Neural progenitor cell (in vitro differentiated cells): ENCODE data around the gene ERVMER34-1.

ENCODE experiments used
- CTCF ChIP-seq: fragments of 200-600 bp; sonication (generic); IDR thresholded peaks from 2 replicates; pipeline ENCODE4 v1.5.1; 2017; ENCODE audit warnings: antibody characterized with exemption, mild to moderate bottlenecking
- EZH2 ChIP-seq: fragments of 200-600 bp; sonication (generic); IDR thresholded peaks from 2 replicates; pipeline ENCODE4 v1.6.1; 2017; ENCODE audit warnings: antibody characterized with exemption, mild to moderate bottlenecking, moderate library complexity
- EZH2phosphoT487 ChIP-seq: fragments of 200-600 bp; sonication (generic); IDR thresholded peaks from 2 replicates; pipeline ENCODE4 v1.6.1; 2017; ENCODE audit warnings: antibody characterized with exemption

GRCh38 chr4:52721968-52722815 lies 29.0 kb downstream of the ERVMER34-1 start:
- TF ChIP-seq EZH2phosphoT487 (no peak), CTCF (no peak), EZH2 (no peak)
